HepG2 (cell line): ENCODE data around the gene ACVR2A. TPM values are rescaled to one million over a fixed set of nuclear protein-coding genes. Genes with fewer than 3 reads are reported as not detected.

Source experiments
- ATAC-seq: fragments of 200-7000 bp; cut with Tn5 transposase; 3 replicates; pipeline ENCODE4 v1.9.1; 2020; ENCODE audit warnings: mild to moderate bottlenecking, moderate library complexity
- BruUV-seq: library from RNA; stranded (reverse); fragments of 400-500 nt; replicated peaks from 2 replicates; lab custom pipeline; 2021; lab: Mats Ljungman, UMichigan
- CTCF ChIA-PET: fragments of 300-600 bp; formaldehyde crosslinking; extraction: SDS; loops from one replicate; lab custom pipeline; 2021; ENCODE audit warnings: low total read pairs, inconsistent platforms, low intra/inter-chr PET ratio; lab: Yijun Ruan, JAX
- POLR2A ChIA-PET: fragments of 350-600 bp; sonication (Branson Sonifier 250); formaldehyde crosslinking; loops from one replicate; lab custom pipeline; 2020; ENCODE audit warnings: antibody characterized with exemption, inconsistent platforms; lab: Yijun Ruan, JAX
- DNase-seq: peaks from one replicate; pipeline ENCODE4 v3.0.0-alpha.2; 2015; ENCODE audit warnings: low spot score
- FAIRE-seq: peaks from 3 replicates; lab custom pipeline; 2011; peaks lifted over from hg19 to GRCh38; lab: Jason Lieb, UNC
- H2AFZ ChIP-seq: one replicate; pipeline ENCODE4 v1.6.1; 2011; ENCODE audit warnings: low read length, inconsistent platforms
- H3K27ac ChIP-seq: fragments of 300-600 bp; 3 replicates; pipeline ENCODE4 v1.8.0; 2011; ENCODE audit warnings: mixed run types, mild to moderate bottlenecking, mixed read lengths, low read length, inconsistent platforms; ENCODE audit not compliant: insufficient read depth; ENCODE audit errors: extremely low read length
- H3K27me3 ChIP-seq, 2 experiments: fragments of 200-600 bp in 1 of 2; 2 replicates in 1 of 2; 3 replicates in 1 of 2; pipeline versions ENCODE4 v1.6.0 to v1.8.0; 2011; ENCODE audit warnings: low read length in 2 of 2, mild to moderate bottlenecking in 2 of 2, moderate library complexity in 2 of 2, inconsistent platforms in 1 of 2; ENCODE audit not compliant: insufficient read depth in 2 of 2, control insufficient read depth in 1 of 2
- H3K36me3 ChIP-seq, 2 experiments: fragments of 200-600 bp in 1 of 2; replicated peaks in 1 of 2; 2 replicates in 1 of 2; 3 replicates in 1 of 2; pipeline versions ENCODE4 v1.5.1 to v1.8.0; 2011; ENCODE audit warnings: low read length in 2 of 2, inconsistent platforms in 1 of 2; ENCODE audit not compliant: insufficient read depth in 2 of 2, control insufficient read depth in 1 of 2
- H3K4me1 ChIP-seq: 2 replicates; pipeline ENCODE4 v1.5.1; 2012; ENCODE audit warnings: low read length, inconsistent platforms; ENCODE audit not compliant: insufficient read depth
- H3K4me2 ChIP-seq: 2 replicates; pipeline ENCODE4 v1.6.0; 2011; ENCODE audit warnings: low read depth, low read length, inconsistent platforms
- H3K4me3 ChIP-seq, 3 experiments: fragments of 200-600 bp in 1 of 3; sonication (generic), shearing (Covaris generic) in 1 of 3; replicated peaks in 1 of 3; 2 replicates each; pipeline ENCODE4 v1.5.1; 2011 to 2016; ENCODE audit warnings: low read length in 3 of 3, inconsistent platforms in 2 of 3, low read depth in 2 of 3, mild to moderate bottlenecking in 2 of 3, control low read depth in 1 of 3, mixed read lengths in 1 of 3; ENCODE audit not compliant: insufficient read depth in 1 of 3
- H3K79me2 ChIP-seq: one replicate; pipeline ENCODE4 v1.6.1; 2011; ENCODE audit warnings: low read length, inconsistent platforms; ENCODE audit not compliant: insufficient read depth
- H3K9ac ChIP-seq: 2 replicates; pipeline ENCODE4 v1.6.0; 2011; ENCODE audit warnings: mild to moderate bottlenecking, low read depth, low read length, inconsistent platforms; ENCODE audit not compliant: insufficient read depth
- H3K9me3 ChIP-seq: 2 replicates; pipeline ENCODE4 v1.5.1; 2012; ENCODE audit warnings: mild to moderate bottlenecking, low read length
- H4K20me1 ChIP-seq: 2 replicates; pipeline ENCODE4 v1.6.0; 2011; ENCODE audit warnings: inconsistent platforms, mild to moderate bottlenecking, low read length, moderate library complexity; ENCODE audit not compliant: insufficient read depth
- ATM ChIP-seq: fragments of 450-650 bp; IDR thresholded peaks from 2 replicates; pipeline ENCODE4 v1.7.1; 2017; ENCODE audit warnings: mild to moderate bottlenecking, borderline replicate concordance
- ELF1 ChIP-seq: sonication (generic); formaldehyde crosslinking; IDR thresholded peaks from 2 replicates; pipeline ENCODE4 v1.4.0; 2020; ENCODE audit warnings: missing genetic modification reagents
- FOXM1 ChIP-seq: sonication (generic); formaldehyde crosslinking; IDR thresholded peaks from 2 replicates; pipeline ENCODE4 v1.5.0; 2020; ENCODE audit warnings: missing genetic modification reagents
- FOXO4 ChIP-seq: sonication (generic); formaldehyde crosslinking; conservative IDR thresholded peaks from 2 replicates; pipeline ENCODE4 v1.8.1; 2023; ENCODE audit warnings: missing genetic modification reagents
- GZF1 ChIP-seq: sonication (generic); formaldehyde crosslinking; IDR thresholded peaks from 2 replicates; pipeline ENCODE4 v1.5.1; 2020; ENCODE audit warnings: mild to moderate bottlenecking, missing genetic modification reagents
- IKZF1 ChIP-seq: fragments of 450-650 bp; IDR thresholded peaks from 2 replicates; pipeline ENCODE4 v1.7.1; 2016
- IRF1 ChIP-seq: sonication (generic); formaldehyde crosslinking; IDR thresholded peaks from 2 replicates; pipeline ENCODE4 v1.4.0; 2020; ENCODE audit warnings: low read depth, mild to moderate bottlenecking, missing genetic modification reagents
- PHF5A ChIP-seq: IDR thresholded peaks from one replicate; pipeline ENCODE4 v1.6.1; 2018; ENCODE audit warnings: low read depth, missing genetic modification reagents; ENCODE audit not compliant: unreplicated experiment
- ZGPAT ChIP-seq: IDR thresholded peaks from 2 replicates; pipeline ENCODE4 v1.6.1; 2016; ENCODE audit warnings: mild to moderate bottlenecking
- ZKSCAN1 ChIP-seq: fragments of 150-350 bp; IDR thresholded peaks from 2 replicates; pipeline ENCODE4 v1.6.1; 2014; ENCODE audit warnings: low read length
- ZNF543 ChIP-seq: sonication (generic); formaldehyde crosslinking; IDR thresholded peaks from 2 replicates; pipeline ENCODE4 v1.4.0; 2020; ENCODE audit warnings: mild to moderate bottlenecking, missing genetic modification reagents
- ZSCAN20 ChIP-seq: sonication (generic); formaldehyde crosslinking; IDR thresholded peaks from 2 replicates; pipeline ENCODE4 v1.4.0; 2020; ENCODE audit warnings: missing genetic modification reagents, mild to moderate bottlenecking, borderline replicate concordance
- WGBS: methylation state at CpG from one replicate; pipeline ENCODE4 v1.1.6; 2017; ENCODE audit warnings: low lambda C conversion rate; 5-methylcytosine and 5-hydroxymethylcytosine counted together
- in situ Hi-C: cut with HindIII; loops from 2 replicates; pipeline ENCODE4 v1.10.0; 2017; ENCODE audit warnings: low pct_unique_long_range_greater_than_20kb; ENCODE audit not compliant: extremely low pct_ligation_motif_present
- intact Hi-C: fragments of 100-400 bp; cut with micrococcal nuclease; formaldehyde crosslinking; loops from one replicate; pipeline ENCODE4 v1.10.0; 2022; ENCODE audit not compliant: unreplicated experiment
- polyA plus RNA-seq, 8 experiments: library from polyadenylated mRNA; depleted of rRNA in 3 of 8; stranded (reverse) in 7 of 8; unstranded in 1 of 8; fragments of >200 nt; fragmentation: Illumina TruSeq in 4 of 8; extraction: Trizol in 4 of 8; gene quantifications; 2 replicates each; pipeline versions ENCODE4 v1.2.1 to v1.2.3, GENCODE V29; 2011 to 2016; ENCODE audit warnings: low read depth in 4 of 8, missing spikeins in 1 of 8, mixed read lengths in 1 of 8; ENCODE audit not compliant: insufficient read depth in 1 of 8
- total RNA-seq, 5 experiments: library from RNA; depleted of rRNA; stranded (reverse); fragments of >200 nt; fragmentation: Illumina TruSeq; extraction: Trizol; gene quantifications; 2 replicates each; pipeline ENCODE4 v1.2.3, GENCODE V29; 2016; ENCODE audit warnings: low read depth in 1 of 5

The ACVR2A gene
- total and polyA plus RNA-seq, 2 of the 13 experiments (the other 11 are each of a cell fraction or from before 2014, with no cell fraction given): 8.3 to 18.0 TPM

- in situ Hi-C loops (no loop called here), intact Hi-C loops (no loop called here)
- no peak overlapping the region for H3K4me3 ChIP-seq
- peaks cover 4% of the 10 kb centered on the region for H4K20me1 ChIP-seq
- H3K9me3 ChIP-seq: no peaks in the 10 kb centered on the region
- peaks cover 89% of the 10 kb centered on the region for H3K79me2 ChIP-seq
- no peak overlapping the region for H3K4me2 ChIP-seq
- CTCF ChIA-PET: no interaction called here
- no TSS peak for BruUV-seq
- DNase-seq (no peak), FAIRE-seq (no peak)
- no peaks in the 10 kb centered on the region for H3K27me3 ChIP-seq
- no peak overlapping the region for H2AFZ ChIP-seq
- H3K27ac ChIP-seq: no peak overlapping the region
- TF ChIP-seq FOXO4 (CRISPR knock-in tag) (no peak), IKZF1 (no peak), PHF5A (no peak), ZGPAT (no peak), ZSCAN20 (CRISPR knock-in tag) (no peak), ZNF543 (no peak), GZF1 (no peak), ATM (no peak), ZKSCAN1 (no peak), ELF1 (CRISPR knock-in tag) (no peak), IRF1 (CRISPR knock-in tag) (no peak), FOXM1 (CRISPR knock-in tag) (no peak)
- TF ChIP-seq, all 625 proteins: peak for 0
- H3K4me1 ChIP-seq: peaks cover 14% of the 10 kb centered on the region
- POLR2A ChIA-PET: no interaction called here
- H3K36me3 ChIP-seq: no peaks in the 10 kb centered on the region
- WGBS: 95% methylated on average over 2 of the region's 2 CpGs
- no peak for ATAC-seq
- H3K9ac ChIP-seq: no peak overlapping the region
These were observed 22.2 kb downstream of the ACVR2A start for GRCh38 chr2:147867050-147867449.
